Activated CD4-positive, alpha-beta T cell treated with anti-CD3 and anti-CD28 coated beads for 36 hours (primary cell): Measurements from ENCODE around the gene FBLN1. TPM values are rescaled to one million over a fixed set of nuclear protein-coding genes. Genes with fewer than 3 reads are reported as not detected.

Experiments used
- ATAC-seq: fragments of 200-7000 bp; cut with Tn5 transposase; one replicate; pipeline ENCODE4 v1.10.0; 2021; ENCODE audit warnings: mild to moderate bottlenecking, moderate library complexity
- CTCF ChIA-PET: fragments of 350-600 bp; sonication (Branson Sonifier 250); formaldehyde crosslinking; loops from one replicate; lab custom pipeline; 2021; ENCODE audit warnings: antibody characterized with exemption; lab: Charles Lee
- POLR2A ChIA-PET: fragments of 350-600 bp; sonication (Branson Sonifier 250); formaldehyde crosslinking; loops from one replicate; lab custom pipeline; 2021; ENCODE audit warnings: antibody characterized with exemption, inconsistent platforms; lab: Charles Lee
- DNase-seq: peaks from one replicate; pipeline ENCODE4 v3.0.0-alpha.2; 2020
- H3K27ac Mint-ChIP-seq: one replicate; pipeline ENCODE4 v1.8.0; 2021; ENCODE audit warnings: mixed read lengths
- H3K27me3 Mint-ChIP-seq: one replicate; pipeline ENCODE4 v1.8.0; 2021; ENCODE audit warnings: mixed read lengths
- H3K36me3 Mint-ChIP-seq: one replicate; pipeline ENCODE4 v1.8.0; 2021; ENCODE audit warnings: low read depth, mixed read lengths
- H3K4me1 Mint-ChIP-seq: one replicate; pipeline ENCODE4 v1.8.0; 2021; ENCODE audit warnings: mixed read lengths
- H3K4me3 Mint-ChIP-seq: one replicate; pipeline ENCODE4 v1.8.0; 2021; ENCODE audit warnings: mild to moderate bottlenecking, moderate library complexity, mixed read lengths
- H3K9me3 Mint-ChIP-seq: one replicate; pipeline ENCODE4 v1.8.0; 2021; ENCODE audit warnings: low read depth, mixed read lengths
- intact Hi-C, 2 experiments: fragments of 100-400 bp; cut with DNase I in 1 of 2; cut with micrococcal nuclease in 1 of 2; formaldehyde crosslinking; loops; one replicate each; pipeline versions ENCODE4 v1.14.2 to v1.15.1; 2022 to 2024; cut with DNase I, micrococcal nuclease
- total RNA-seq, 2 experiments: library from RNA; stranded (reverse); gene quantifications; one replicate each; pipeline ENCODE4 v1.2.3, GENCODE V29; 2021

The FBLN1 gene
- total RNA-seq, 2 experiments from 2014 or later = not detected

DNA sequence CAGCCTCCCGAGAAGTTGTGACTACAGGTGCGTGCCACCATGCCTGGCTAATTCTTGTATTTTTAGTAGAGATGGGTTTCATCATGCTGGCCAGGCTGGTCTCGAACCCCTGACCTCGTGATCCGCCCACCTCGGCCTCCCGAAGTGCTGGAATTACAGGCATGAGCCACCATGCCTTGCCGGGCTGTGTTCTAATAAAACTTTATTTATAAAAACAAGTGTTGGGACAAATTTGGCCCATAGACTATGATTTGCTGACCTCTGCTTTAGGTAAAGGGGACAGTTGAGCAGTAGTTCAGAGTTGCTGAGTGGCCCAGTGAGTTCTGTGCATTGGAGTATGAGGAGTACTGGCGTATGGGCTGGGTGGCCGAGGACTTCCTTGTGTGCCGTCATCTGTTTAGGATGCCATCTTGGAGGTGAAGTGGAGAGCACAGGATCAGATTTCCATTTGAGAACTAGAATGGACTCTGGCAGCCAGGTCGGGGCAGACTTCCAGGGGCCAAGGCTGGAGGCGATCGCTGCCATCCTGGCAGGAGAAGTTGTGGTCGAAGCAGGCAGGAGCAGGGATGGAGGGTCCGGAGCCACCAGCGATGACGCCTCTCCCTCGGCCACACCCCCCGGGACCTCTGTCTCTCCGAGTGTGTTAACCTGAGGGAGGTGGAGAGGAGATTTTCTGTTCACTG lies 43.8 kb downstream of the FBLN1 start:
- H3K36me3 Mint-ChIP-seq = no peaks in the 10 kb centered on the region
- intact Hi-C loops = no loop called here
- ATAC-seq = no peak
- H3K27me3 Mint-ChIP-seq = no peaks in the 10 kb centered on the region
- H3K9me3 Mint-ChIP-seq = no peaks in the 10 kb centered on the region
- ChIA-PET CTCF (no interaction called here), POLR2A (no interaction called here)
- DNase-seq = no peak
- no peak overlapping the region for H3K4me3 Mint-ChIP-seq
- no peaks in the 10 kb centered on the region for H3K4me1 Mint-ChIP-seq
- no peak overlapping the region for H3K27ac Mint-ChIP-seq

GRCh38 chr22:45547016-45547345 lies 44.3 kb downstream of the FBLN1 start:
- intact Hi-C loops = no loop called here
- POLR2A ChIA-PET = no interaction called here
- no peaks in the 10 kb centered on the region for H3K36me3 Mint-ChIP-seq

GRCh38 chr22:45547731-45548130 lies 45.0 kb downstream of the FBLN1 start:
- H3K27me3 Mint-ChIP-seq = no peaks in the 10 kb centered on the region
- H3K4me1 Mint-ChIP-seq = no peaks in the 10 kb centered on the region
- intact Hi-C loops = no loop called here
- no peak for DNase-seq
- CTCF ChIA-PET = no interaction called here
- H3K27ac Mint-ChIP-seq = no peak overlapping the region
- POLR2A ChIA-PET = no interaction called here
- no peak for ATAC-seq
- no peak overlapping the region for H3K4me3 Mint-ChIP-seq
- H3K36me3 Mint-ChIP-seq = no peaks in the 10 kb centered on the region
- no peaks in the 10 kb centered on the region for H3K9me3 Mint-ChIP-seq

More at GRCh38 chr22:45547016-45547345, 44.3 kb downstream of the FBLN1 start:
- CTCF ChIA-PET = no interaction called here
- H3K4me3 Mint-ChIP-seq = no peak overlapping the region
- H3K4me1 Mint-ChIP-seq = no peaks in the 10 kb centered on the region
- DNase-seq (no peak), ATAC-seq (no peak)
- no peaks in the 10 kb centered on the region for H3K27me3 Mint-ChIP-seq
- H3K9me3 Mint-ChIP-seq = no peaks in the 10 kb centered on the region
- H3K27ac Mint-ChIP-seq = no peak overlapping the region

DNA sequence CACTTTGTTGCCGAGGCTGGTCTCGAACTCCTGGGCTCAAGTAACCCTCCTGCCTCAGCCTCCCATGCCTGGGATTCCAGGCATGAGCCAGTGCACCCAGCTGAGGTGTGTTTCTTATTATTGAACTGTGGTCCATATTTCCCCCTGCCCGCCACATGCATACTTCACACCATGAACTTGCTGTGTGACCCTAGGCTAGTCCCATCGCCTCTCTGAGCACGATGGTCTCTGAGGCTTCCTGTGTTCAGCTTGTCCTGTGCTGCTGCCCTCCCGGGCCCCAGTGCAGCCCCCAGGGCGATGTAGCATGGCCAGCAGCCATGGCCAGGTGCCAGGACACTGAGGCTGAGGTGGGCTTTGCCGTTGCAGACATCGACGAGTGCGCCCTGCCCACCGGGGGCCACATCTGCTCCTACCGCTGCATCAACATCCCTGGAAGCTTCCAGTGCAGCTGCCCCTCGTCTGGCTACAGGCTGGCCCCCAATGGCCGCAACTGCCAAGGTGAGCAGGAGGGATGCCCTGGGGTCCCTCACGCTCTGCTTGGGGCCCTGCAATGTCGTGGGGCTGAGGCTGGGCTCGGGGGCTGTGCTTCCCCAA lies 45.7 kb downstream of the FBLN1 start:
- ATAC-seq = no peak
- peaks cover under 1% of the 10 kb centered on the region for H3K27me3 Mint-ChIP-seq
- H3K9me3 Mint-ChIP-seq = no peaks in the 10 kb centered on the region
- ChIA-PET POLR2A (no interaction called here), CTCF (interaction anchor here (0.6 kb wide), 1 partner anchor 111 kb away, joined by 3 read pairs; no protein-coding TSS in a partner anchor)
- H3K4me3 Mint-ChIP-seq = no peak overlapping the region
- DNase-seq = no peak
- H3K4me1 Mint-ChIP-seq = no peaks in the 10 kb centered on the region
- H3K36me3 Mint-ChIP-seq = no peaks in the 10 kb centered on the region
- H3K27ac Mint-ChIP-seq = no peak overlapping the region
- intact Hi-C loops = no loop called here

DNA sequence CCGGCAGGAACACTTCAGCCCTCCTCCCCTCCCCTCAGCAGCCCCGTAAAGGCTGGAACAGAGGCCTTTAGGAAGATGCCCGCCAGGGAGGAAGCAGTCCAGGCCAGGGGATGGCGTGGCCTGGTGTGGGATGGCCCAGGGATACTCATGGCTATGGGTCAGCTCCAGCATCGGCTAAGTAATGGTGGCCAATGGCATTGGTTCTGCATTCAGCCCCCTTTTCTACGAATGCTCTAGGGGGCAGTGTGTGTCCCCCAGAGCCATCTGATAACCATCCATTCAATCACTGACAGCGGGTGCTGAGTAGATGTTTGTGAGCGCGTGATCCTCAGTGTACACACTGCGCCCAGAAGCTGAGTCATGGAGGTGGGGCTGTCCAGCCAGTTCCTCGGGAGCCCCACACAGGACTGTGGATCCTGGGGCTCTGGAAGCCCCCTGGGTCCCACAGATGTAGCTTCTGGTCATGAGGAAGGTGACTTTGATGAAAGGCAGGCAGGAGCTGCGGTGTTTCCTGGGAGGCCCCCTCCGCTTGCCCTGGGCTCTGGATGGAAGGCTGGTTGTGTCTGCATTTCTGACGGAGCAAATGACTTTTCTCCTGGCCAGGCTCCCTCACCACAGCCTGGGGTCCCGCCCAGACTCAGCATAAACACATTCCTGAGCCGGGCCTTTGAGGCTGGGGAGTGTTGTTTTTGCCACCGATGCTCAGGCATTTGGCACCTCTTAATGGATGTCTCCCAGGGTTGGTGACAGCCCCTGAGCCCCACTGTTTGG lies 46.5 kb downstream of the FBLN1 start:
- intact Hi-C loops = no loop called here
- DNase-seq (no peak), ATAC-seq (no peak)
- Mint-ChIP-seq H3K27ac (no peak overlapping the region), H3K27me3 (peaks cover 4% of the 10 kb centered on the region), H3K36me3 (no peaks in the 10 kb centered on the region), H3K9me3 (no peaks in the 10 kb centered on the region), H3K4me3 (no peak overlapping the region), H3K4me1 (no peaks in the 10 kb centered on the region)
- POLR2A ChIA-PET = no interaction called here
- CTCF ChIA-PET = no interaction called here

- POLR2A ChIA-PET = no interaction called here
- intact Hi-C loops = loop anchor here (5.0 to 10.0 kb wide), 3 partner anchors 103 to 445 kb away; no protein-coding TSS in a partner anchor
- DNase-seq (no peak), ATAC-seq (no peak)
- Mint-ChIP-seq H3K27ac (no peak overlapping the region), H3K36me3 (no peaks in the 10 kb centered on the region), H3K4me1 (no peaks in the 10 kb centered on the region), H3K27me3 (peaks cover 4% of the 10 kb centered on the region), H3K9me3 (no peaks in the 10 kb centered on the region), H3K4me3 (no peak overlapping the region)
- CTCF ChIA-PET = interaction anchor here (1.1 kb wide), 1 partner anchor 15 kb away, joined by 3 read pairs; no protein-coding TSS in a partner anchor
Observed at GRCh38 chr22:45549762-45550378, 47.2 kb downstream of the FBLN1 start.

GRCh38 chr22:45550416-45550815 lies 47.7 kb downstream of the FBLN1 start:
- Mint-ChIP-seq H3K27ac (no peak overlapping the region), H3K4me3 (no peak overlapping the region), H3K9me3 (no peaks in the 10 kb centered on the region), H3K36me3 (no peaks in the 10 kb centered on the region), H3K4me1 (no peaks in the 10 kb centered on the region), H3K27me3 (peaks cover 5% of the 10 kb centered on the region)
- ChIA-PET CTCF (interaction anchor here (1.1 to 1.4 kb wide), 2 partner anchors 14 to 28 kb away, joined by 3 read pairs; no protein-coding TSS in a partner anchor), POLR2A (no interaction called here)
- intact Hi-C loops = loop anchor here (5.0 to 10.0 kb wide), 3 partner anchors 103 to 446 kb away; no protein-coding TSS in a partner anchor
- no peak for ATAC-seq
- no peak for DNase-seq

GRCh38 chr22:45550891-45551290 lies 48.2 kb downstream of the FBLN1 start:
- intact Hi-C loops = loop anchor here (5.0 to 10.0 kb wide), 3 partner anchors 104 to 446 kb away; no protein-coding TSS in a partner anchor
- H3K27me3 Mint-ChIP-seq = peaks cover 7% of the 10 kb centered on the region
- H3K4me3 Mint-ChIP-seq = no peak overlapping the region
- H3K36me3 Mint-ChIP-seq = no peaks in the 10 kb centered on the region
- ChIA-PET CTCF (interaction anchor here (1.1 to 1.4 kb wide), 2 partner anchors 14 to 27 kb away, joined by 3 read pairs; no protein-coding TSS in a partner anchor), POLR2A (interaction anchor here (0.7 kb wide), 1 partner anchor 416 kb away, joined by 3 read pairs; no protein-coding TSS in a partner anchor)
- no peaks in the 10 kb centered on the region for H3K4me1 Mint-ChIP-seq
- DNase-seq (no peak), ATAC-seq (no peak)
- H3K9me3 Mint-ChIP-seq = no peaks in the 10 kb centered on the region
- no peak overlapping the region for H3K27ac Mint-ChIP-seq

- POLR2A ChIA-PET = interaction anchor here (0.7 kb wide), 1 partner anchor 416 kb away, joined by 3 read pairs; no protein-coding TSS in a partner anchor
- H3K27me3 Mint-ChIP-seq = peaks cover 7% of the 10 kb centered on the region
- CTCF ChIA-PET = interaction anchor here (0.5 to 1.9 kb wide), 4 partner anchors 14 to 426 kb away, joined by 3 to 5 read pairs (median 4); no protein-coding TSS in a partner anchor
Observed at GRCh38 chr22:45551310-45552016, 48.8 kb downstream of the FBLN1 start.

GRCh38 chr22:45552017-45552411 lies 49.3 kb downstream of the FBLN1 start:
- H3K4me3 Mint-ChIP-seq = no peak overlapping the region
- peaks cover 7% of the 10 kb centered on the region for H3K27me3 Mint-ChIP-seq
- POLR2A ChIA-PET = no interaction called here
- intact Hi-C loops = loop anchor here (5.0 to 10.0 kb wide), 3 partner anchors 105 to 447 kb away; no protein-coding TSS in a partner anchor
- no peak overlapping the region for H3K27ac Mint-ChIP-seq
- H3K4me1 Mint-ChIP-seq = no peaks in the 10 kb centered on the region
- H3K36me3 Mint-ChIP-seq = no peaks in the 10 kb centered on the region
- no peak for DNase-seq
- CTCF ChIA-PET = interaction anchor here (0.5 to 1.9 kb wide), 5 partner anchors 14 to 426 kb away, joined by 3 to 5 read pairs (median 4); no protein-coding TSS in a partner anchor
- no peak for ATAC-seq
- no peaks in the 10 kb centered on the region for H3K9me3 Mint-ChIP-seq

More at GRCh38 chr22:45551310-45552016, 48.8 kb downstream of the FBLN1 start:
- no peaks in the 10 kb centered on the region for H3K9me3 Mint-ChIP-seq
- intact Hi-C loops = loop anchor here (5.0 to 10.0 kb wide), 3 partner anchors 104 to 447 kb away; no protein-coding TSS in a partner anchor
- no peak for ATAC-seq
- no peaks in the 10 kb centered on the region for H3K36me3 Mint-ChIP-seq
- H3K4me3 Mint-ChIP-seq = no peak overlapping the region
- DNase-seq = no peak
- no peaks in the 10 kb centered on the region for H3K4me1 Mint-ChIP-seq
- H3K27ac Mint-ChIP-seq = no peak overlapping the region
